ENCODE results near the gene AFG1L.
A peak's percentile ranks its signal among the peaks of the same experiment; 100 is the strongest.
"Not testable (repeated sequence)": the region's sequence is repeated elsewhere in the genome, so short reads cannot be mapped to it uniquely, and the experiment has no call there.

AFG1L gene

DNA sequence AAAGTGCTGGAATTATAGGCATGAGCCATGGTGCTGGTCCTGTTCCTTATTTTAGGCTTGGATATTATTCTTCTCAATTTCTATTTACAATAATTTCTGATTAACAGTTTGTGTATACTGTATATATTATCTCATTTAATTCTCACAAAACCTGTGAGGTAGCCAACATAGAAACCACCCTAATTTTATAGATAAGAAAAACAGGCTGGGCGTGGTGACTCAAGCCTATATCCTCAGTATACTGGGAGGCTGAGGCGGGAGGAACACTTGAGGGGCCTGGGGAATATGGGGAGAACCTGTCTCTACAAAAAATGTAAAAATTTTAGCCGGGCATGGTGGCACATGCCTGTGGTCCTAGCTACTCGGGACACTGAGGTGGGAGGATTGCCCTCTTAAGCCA is 3.8 kb upstream of the AFG1L start:
- DNase-seq = no peak

DNA sequence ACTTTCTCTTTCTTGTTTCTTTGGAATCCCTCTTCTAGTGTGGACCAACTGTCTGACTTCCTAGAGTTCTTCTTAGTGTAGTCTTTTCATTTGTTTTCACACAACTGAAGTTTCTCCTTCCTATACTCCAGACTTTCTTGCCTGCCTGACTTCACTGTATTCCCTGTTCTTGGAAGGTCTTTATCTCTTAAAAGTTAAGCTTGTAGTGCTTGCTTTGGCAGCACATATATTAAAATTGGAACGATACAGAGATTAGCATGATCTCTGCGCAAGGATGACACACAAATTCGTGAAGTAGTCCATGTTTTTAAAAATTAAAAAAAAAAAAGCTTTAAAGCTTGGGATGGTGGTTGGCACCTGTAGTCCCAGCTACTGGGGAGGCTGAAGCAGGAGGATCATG is 2.3 kb upstream of the AFG1L start:
- not testable (repeated sequence) for DNase-seq

DNA sequence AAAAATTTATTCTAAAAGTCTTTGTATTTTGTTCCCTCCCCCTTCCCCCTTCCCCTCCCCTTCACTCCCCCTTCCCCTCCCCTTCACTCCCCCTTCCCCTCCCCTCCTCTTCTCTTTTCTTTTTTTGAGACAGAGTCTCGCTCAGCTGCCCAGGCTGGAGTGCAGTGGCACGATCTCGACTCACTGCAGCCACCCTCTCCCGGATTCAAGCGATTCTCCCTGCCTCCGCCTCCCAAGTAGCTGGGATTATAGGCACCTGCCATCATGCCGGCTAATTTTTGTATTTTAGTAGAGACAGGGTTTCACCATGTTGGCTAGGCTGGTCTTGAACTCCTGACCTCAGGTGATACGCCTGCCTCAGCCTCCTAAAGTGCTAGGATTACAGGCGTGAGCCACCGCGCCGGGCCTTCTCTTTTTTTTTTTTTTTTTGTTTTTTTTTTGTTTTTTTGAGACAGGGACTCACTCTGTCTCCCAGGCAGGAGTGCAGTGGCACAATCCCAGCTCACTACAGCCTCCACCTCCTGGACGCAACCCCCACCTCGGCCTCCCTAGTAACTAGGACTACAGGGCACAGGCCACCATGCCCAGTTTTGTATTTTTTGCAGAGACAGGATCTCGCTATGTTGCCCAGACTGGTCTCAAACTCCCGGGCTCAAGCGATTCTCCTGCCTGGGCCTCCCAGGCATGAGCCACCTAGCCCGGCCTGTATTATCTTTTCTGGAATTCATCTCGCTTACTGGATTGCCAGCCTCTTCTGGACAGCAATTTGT is 1.1 kb upstream of the AFG1L start:
- no peak for DNase-seq

DNA sequence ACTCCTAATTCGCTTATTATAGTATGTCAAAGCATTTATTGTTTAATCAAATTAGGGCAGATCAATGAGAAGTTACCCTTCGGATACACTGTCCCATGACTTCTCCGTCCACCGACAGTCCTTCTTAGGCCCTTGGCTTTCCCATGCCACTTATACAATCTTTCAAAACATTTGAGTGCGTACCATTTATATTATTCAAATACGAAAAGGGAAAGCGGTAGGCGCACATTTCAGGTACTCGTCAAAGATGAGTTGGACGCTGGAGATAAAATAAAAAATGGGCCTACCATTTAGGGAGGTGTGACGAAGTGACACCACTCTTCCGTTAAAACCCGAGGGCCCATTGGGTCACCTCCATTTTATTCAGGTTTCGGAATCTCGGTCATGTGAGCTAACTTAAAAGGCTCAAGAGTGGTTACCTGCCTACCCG is 542 bp upstream of the AFG1L start:
- no peak for DNase-seq

DNA sequence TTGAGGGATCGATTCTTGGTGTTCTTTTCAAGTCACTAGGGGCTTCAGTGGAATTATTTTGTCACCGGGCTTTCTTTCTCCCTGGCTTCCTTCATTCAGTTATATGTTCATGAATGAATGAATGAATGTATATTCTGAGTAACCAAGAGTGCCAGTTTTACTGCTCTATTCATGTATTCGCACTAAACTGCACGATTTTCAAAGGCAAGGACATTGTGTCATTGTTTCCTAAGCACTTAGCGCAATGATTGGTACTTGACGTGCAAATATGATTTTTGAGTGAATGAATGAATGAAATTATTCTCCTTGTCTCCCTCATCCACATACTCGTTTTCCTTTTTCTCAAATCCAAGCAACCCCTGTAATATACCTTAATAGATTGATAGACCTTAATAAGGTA is 822 bp downstream of the AFG1L start:
- DNase-seq = peak; percentile 35

DNA sequence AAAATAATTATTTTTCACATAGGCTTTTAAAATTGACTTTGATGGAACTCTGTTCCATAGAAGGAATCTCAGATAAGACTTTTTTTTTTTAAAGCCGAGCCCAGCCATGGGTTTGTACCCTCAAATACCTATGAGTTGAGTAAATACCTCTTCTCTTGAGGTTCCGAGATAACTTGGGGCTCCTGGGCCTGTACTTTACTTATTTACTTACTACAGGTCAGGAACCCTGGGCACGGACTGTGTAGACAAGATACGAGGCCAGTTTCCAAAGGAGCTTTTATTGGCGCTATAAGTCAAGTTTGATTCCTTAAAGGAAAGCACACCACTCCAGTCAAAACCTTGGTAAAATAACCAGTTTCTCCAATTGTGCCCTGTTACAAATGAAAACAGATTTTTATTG is 7.5 kb downstream of the AFG1L start:
- no peak for DNase-seq

DNA sequence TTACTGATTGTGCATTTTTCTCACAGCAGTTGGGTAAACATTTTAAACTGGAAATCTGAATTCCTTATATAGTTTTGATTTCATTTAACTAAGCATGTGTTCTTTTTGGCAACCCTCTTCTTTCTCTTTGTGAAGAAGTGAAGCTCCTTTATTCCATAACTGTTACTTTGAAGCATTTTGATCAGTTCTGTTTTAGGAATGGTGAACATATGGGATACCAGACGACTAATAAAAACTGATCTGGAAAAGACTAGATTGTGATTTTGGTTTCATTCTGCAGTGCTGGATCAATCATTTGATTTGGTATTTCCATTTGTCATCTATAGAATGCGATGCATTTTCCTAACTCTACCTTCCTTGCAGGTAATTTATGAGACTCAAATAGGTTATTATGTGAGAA is 9.8 kb downstream of the AFG1L start:
- DNase-seq = no peak

DNA sequence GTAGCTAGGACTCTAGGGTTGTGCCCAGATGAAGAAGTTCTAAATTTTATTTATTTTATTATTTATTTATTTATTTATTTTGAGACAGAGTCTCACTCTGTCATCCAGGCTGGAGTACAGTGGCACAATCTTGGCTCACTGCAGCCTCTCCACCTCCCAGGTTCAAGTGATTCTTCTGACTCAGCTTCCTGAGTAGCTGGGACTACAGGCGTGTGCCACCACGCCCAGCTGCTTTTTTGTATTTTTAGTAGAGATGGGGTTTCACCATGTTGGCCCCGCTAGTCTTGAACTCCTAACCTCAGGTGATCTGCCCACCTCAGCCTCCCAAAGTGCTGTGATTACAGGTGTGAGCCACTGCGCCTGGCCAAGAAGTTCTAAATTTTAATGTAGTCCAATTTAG is 13.8 kb downstream of the AFG1L start:
- DNase-seq = not testable (repeated sequence)

DNA sequence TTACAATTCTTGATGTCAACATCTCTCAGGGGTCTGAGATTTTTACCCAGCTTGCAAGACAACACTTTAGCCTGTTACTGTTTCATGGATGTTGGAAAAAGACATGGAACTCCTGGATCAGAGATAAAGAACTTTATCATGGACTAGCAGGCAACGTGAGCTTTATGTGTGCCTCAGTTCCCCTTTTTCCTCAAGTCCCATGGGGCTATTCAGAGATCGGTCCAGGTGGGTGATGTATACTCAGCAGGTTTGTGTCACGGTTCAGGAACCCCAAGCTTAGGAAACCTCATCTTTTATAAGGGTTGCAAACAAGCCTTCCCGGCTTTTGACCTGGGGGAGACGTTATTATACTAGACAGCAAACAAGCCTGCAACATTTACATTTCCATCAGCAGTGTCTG is 15.0 kb downstream of the AFG1L start:
- no peak for DNase-seq

DNA sequence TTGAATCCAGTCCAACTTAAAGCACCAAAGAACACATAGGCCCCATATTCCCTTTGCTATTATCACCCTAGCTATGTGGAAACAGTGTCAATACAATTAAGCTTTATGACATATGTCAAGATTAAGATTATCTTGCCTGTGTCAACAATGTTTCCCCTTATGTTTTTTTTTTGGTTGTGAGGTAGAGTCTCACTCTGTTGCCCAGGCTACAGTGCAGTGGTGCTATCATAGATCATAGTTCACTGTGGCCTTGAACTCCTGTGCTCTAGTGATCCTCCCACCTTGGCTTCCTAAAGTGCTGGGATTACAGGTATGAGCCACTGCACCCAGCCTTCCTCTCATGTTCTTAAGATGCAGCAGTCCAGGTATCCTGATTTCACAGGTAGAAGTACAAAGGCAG is 17.8 kb downstream of the AFG1L start:
- no peak for DNase-seq

DNA sequence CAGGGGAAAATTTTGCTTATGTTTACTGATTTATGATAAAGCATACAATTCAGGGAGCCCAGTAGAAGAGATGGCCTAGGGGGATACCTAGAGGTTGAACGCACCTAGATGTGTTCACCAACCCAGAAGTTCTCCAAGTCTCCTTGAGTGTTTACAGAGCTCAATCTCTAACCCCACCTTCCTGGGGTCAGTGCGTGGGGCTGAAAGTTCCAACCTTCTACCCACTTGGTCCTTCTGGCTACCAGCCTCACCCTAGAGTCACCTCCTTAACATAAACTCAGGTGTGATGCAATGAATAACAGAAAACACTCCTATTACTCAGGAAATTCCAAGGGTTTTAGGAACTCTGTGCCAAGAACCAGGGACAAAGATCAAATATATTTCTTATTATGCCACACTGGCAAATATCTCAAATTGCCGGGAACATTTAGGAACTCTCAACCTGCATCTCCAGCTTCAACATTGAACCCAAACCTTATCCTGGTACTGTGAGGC is 26.4 kb downstream of the AFG1L start:
- DNase-seq = no peak

DNA sequence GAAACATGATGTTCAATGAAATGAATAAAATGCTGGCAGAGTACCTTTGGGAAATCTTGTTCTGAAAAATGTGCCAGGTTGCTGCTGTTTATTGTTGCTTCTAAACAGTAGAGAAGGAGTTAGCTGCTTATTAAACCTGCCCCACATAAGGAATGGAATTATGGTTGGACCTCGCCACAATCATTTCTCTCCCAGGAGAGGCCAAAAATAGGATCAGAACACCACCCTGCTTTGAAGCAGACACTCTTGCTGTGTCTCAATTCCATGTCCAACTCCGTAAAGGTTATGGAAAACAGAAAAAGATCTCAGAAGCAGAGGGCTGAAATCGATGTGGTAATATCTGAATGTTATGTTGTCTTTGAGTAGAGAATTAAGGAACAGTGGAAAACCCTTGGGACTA is 27.9 kb downstream of the AFG1L start:
- no peak for DNase-seq

DNA sequence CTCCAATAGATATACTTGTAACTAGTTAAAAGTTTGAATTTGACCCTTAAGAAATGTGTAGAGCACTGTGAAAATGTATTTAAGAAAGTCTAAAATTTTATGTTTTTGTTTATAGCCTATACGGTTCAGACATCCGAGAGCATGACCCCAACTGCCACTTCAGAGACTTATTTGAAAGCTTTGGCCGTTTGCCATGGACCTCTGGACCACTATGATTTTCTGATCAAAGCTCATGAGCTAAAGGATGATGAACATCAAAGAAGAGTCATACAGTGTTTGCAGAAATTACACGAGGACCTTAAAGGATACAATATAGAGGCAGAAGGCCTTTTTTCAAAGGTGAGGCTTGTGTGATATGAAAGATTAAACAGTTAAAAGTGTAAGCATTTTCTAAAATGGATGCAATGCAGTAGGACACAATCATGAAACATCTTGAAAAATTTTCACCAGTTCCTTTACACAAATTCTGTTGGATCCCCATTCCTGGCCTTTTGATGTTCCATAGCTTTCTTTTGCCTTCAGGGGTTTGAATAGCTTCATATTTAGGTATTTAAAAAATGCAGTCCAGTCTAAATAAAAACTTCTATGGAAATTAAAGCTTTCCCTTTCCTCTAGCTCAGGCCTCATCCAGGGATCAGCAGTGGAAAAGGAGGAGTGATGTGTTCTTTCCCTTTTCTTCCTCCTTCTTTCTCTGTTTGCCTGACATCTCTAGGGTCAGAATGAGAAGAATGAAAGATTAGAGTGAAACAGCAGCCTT is 29.0 kb downstream of the AFG1L start:
- DNase-seq = no peak

DNA sequence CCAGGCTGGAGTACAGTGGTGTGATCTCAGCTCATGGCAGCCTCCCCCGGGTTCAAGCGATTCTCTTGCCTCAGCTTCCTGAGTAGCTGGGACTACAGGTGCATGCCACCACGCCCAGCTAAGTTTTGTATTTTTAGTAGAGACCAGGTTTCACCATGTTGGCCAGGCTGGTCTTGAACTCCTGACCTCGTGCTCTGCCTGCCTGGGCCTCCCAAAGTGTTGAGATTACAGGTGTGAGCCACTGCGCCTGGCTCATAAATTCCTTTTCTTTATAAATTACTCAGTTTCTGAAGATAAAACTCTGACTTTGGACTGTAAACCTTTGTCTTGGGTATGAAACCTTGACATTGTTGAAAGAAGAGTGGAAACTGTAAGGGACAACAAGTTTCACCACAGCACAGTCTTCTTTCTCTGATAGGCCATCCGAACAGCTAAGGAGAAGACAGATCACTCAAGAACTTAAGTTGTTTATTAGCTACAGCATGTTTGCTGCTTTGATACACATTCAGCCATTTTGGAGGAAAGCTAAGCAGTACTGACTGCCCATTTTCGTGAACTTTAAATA is 35.4 kb downstream of the AFG1L start:
- DNase-seq = not testable (repeated sequence)

DNA sequence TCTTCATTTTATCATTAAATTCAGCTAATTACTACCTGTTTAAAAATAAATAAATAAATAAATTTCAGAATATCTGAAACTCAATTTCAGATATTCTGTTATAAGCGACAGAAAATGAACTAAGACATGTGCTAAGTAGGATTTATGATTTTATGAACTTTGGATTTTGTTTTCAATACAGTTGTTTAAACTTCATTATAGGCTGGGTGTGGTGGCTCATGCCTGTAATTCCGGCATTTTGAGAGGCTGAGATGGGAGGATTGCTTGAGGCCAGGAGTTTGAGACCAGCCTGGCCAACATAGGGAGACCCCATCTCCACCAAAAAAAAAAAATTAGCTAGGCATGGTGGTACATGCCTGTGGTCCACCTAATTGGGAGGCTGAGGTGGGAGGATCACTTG is 36.0 kb downstream of the AFG1L start:
- DNase-seq = no peak

DNA sequence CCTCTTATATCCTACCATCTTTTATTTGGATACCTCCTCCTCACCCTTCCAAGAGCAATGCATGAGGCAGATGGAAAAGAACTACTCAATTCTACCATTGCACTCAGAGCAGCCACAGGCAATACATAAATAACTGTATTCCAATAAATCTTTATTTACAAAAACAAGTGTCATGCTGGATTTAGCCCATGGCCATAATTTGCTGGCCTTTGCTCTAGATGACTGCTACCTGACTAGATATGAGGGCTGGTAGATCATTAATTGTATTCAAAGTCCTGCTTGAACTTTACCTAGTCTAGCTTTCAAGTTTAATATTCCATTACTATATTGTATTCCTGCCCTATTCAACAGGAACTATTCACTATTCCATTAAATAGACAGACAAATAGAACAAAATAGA is 37.1 kb downstream of the AFG1L start:
- no peak for DNase-seq

DNA sequence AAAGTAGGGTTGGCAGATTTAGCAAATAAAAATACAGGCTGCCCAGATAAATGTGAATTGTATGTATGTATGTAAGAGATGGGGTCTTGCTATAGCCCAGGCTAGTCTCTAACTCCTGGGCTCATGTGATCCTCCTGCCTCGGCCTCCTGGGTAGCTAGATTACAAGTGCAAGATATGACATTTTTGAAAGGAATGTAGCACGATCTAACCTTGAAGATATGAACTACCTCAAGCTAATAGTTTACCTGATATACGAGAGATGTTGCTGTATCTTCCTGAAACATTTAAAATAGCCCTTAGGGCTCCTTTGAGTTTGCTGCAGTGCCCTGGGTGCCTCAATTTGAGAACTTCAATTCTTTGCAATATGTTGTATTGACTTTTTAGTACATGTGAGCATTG is 42.1 kb downstream of the AFG1L start:
- DNase-seq = no peak

DNA sequence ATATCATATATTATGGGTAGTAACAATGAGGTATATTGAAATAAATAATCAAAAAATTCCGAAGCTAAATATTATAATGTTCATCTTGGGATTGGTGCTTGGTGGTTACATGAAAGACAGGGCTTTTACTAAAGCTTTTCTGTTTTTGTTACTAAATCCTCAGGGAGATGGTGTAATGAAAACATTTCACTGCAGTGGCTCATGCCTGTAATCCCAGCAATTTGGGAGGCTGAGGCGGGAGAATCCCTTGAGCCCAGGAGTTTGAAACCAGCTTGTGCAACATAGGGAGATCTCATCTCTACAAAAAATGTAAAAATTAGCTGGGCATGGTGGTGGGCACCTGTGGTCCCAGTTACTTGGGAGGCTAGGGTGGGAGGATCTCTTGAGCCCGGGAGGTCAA is 42.9 kb downstream of the AFG1L start:
- no peak for DNase-seq

DNA sequence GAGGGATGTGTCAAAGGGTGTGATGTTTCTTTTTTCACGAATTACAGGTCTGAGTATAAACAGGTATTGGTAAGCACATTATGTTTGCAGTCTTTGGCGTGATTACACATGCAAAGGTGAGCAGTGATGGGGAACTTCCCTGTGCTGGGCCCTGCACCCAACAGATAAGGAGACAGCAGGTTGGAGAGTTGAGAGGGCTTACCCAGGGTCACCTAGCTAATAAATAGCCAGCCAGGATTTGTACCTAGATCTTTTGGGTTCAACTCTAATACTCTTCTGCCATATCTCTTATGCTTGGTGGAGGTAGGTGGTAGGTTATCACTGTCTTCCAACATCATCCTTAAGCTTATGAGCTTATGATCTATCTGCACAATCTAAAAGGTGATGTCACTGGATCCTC is 46.5 kb downstream of the AFG1L start:
- no peak for DNase-seq

DNA sequence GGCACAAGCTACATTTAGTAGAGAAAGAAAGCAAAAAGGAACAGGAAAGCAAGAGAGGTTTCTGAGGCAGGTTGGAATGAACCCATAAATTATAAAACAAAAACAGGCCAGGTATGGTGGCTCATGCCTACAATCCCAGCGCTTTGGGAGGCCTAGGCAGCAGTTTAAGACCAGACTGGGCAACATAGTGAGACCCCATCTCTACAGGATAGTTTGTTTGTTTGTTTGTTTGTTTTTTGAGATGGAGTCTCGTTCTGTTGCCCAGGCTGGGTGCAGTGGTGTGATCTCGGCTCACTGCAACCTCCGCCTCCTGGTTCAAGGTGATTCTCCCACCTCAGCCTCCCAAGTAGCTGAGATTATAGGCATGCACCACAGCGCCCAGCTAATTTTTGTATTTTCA is 49.0 kb downstream of the AFG1L start:
- no peak for DNase-seq

DNA sequence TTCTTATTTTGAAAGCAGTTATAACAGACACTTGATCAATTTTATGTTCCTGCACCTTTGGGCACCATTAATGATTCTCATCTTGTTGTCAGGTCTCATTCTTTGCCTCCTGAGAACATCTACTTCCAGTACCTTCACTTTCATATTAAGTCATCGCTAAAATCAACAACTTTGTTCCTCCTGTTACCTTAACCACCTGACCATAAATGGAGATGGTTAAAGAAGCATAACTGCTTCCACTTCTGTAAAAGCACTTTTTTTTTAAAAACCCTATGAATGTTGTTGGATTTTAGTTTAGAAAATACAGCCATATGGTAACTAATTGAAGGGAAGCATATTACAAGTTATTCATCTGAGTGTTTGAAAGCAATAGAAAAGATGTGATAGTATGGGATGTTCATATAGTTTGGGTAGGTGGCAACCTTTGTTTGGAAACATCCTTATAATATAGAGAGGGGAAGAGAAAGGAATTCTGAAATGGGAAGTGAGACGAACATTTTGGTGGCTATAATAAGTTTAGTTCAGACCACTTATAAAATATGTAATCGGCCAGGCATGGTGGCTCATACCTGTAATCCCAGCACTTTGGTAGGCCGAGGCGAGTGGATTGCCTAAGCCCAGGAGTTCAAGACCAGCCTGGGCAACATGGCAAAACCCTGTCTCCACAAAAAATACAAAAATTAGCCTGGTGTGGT is 53.9 kb downstream of the AFG1L start:
- no peak for DNase-seq

DNA sequence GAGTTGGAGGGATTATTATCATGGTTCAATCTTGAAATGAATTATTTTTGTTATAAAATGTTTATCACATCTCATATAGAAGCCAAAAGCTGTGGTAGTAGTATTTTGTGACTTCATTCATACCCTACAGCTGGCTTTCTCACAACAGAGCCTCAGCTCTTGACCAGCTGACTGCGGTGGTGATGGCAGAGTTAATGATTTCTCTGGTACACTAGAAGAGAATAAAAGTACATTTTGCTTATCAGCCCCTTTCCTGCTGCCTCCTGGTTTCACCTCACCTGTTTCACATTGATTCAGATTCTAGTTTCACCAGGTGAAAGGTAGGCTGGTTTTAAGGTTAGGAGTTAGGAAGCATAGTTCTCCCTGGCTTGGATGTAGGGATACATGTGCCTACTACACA is 55.7 kb downstream of the AFG1L start:
- no peak for DNase-seq

DNA sequence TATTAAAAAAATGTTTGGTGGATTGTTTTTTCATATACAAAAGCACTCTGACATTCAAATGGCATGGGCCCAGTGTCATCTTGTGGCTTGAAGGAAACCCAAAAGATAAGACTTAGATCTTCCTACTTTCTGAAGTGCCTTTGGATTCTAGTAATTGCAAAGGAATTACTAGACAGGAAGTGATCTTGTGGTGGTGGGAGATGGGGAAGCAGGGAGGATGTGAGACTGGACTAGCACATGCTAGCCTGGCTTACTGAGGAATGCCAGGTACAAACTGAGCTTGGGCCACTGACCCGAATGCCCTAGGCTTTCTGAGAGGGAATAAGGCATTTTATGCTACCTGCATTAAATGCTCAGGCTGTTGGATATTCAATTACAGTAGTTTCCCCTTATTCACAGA is 59.0 kb downstream of the AFG1L start:
- DNase-seq = no peak

DNA sequence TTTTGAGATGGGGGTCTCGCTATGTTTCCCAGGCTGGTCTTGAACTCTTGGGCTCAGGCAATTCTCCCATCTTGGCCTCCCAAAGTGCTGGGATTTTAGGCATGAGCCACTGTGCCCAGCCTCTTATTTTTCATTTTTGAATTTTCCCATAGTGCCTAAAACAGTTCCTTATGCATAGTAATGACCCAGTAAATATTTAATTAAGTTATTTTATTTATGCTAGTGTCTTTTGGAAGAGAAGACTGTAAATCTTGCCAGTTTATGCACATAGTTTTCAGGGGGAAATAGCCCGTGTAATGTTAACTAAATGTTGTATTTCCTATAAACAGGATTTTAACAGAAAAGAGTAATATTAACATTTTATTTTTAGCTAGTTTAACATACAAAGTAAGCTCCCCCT is 60.3 kb downstream of the AFG1L start:
- no peak for DNase-seq
